GM18861 (cell line): Measurements from ENCODE around the gene UTS2B.
A peak's percentile ranks its signal among the peaks of the same experiment; 100 is the strongest.

Experiments used
- ATAC-seq: cut with Tn5 transposase; IDR thresholded peaks from one replicate; pipeline ENCODE4 v1.9.1; 2021; ENCODE audit not compliant: unreplicated experiment

The UTS2B gene

GRCh38 chr3:191329654-191330529 lies at the start of gene UTS2B:
Gene UTS2B, minus strand, starts transcription at chr3:191330526. Its CDS starts 48,337 bp downstream, at chr3:191282189.
- no peak for ATAC-seq

GRCh38 chr3:191380001-191380400 lies 49.7 kb upstream of the UTS2B start:
- no peak for ATAC-seq

GRCh38 chr3:191379446-191379845 lies 49.1 kb upstream of the UTS2B start:
- no peak for ATAC-seq

GRCh38 chr3:191378142-191378812 lies 48.0 kb upstream of the UTS2B start:
- peak; percentile 32 for ATAC-seq

GRCh38 chr3:191376516-191377141 lies 46.3 kb upstream of the UTS2B start:
- no peak for ATAC-seq

GRCh38 chr3:191373327-191373726 lies 43.0 kb upstream of the UTS2B start:
- ATAC-seq: no peak

- ATAC-seq: no peak
These were observed 41.8 kb upstream of the UTS2B start for GRCh38 chr3:191372122-191372521.

GRCh38 chr3:191369616-191370010 lies 39.3 kb upstream of the UTS2B start:
- no peak for ATAC-seq

GRCh38 chr3:191368755-191369615 lies 38.7 kb upstream of the UTS2B start:
- no peak for ATAC-seq

GRCh38 chr3:191366675-191367074 lies 36.3 kb upstream of the UTS2B start:
- ATAC-seq: no peak

GRCh38 chr3:191363221-191363620 lies 32.9 kb upstream of the UTS2B start:
- no peak for ATAC-seq

GRCh38 chr3:191362524-191363090 lies 32.3 kb upstream of the UTS2B start:
- ATAC-seq: no peak

- ATAC-seq: no peak
These were observed 31.7 kb upstream of the UTS2B start for GRCh38 chr3:191362037-191362436.

GRCh38 chr3:191361456-191361855 lies 31.1 kb upstream of the UTS2B start:
- ATAC-seq: no peak

- no peak for ATAC-seq
These were observed 30.3 kb upstream of the UTS2B start for GRCh38 chr3:191360620-191361019.

- peak; percentile 28 for ATAC-seq
These were observed 28.6 kb upstream of the UTS2B start for GRCh38 chr3:191358929-191359328.

GRCh38 chr3:191357909-191358308 lies 27.6 kb upstream of the UTS2B start:
- no peak for ATAC-seq

GRCh38 chr3:191356631-191357439 lies 26.5 kb upstream of the UTS2B start:
- no peak for ATAC-seq

- peak; percentile 77 for ATAC-seq
These were observed 25.1 kb upstream of the UTS2B start for GRCh38 chr3:191355406-191355805.
